Head of caudate nucleus (tissue), 42 donors: ENCODE results near the gene CCSER2.
"Not testable (repeated sequence)": the region's sequence is repeated elsewhere in the genome, so short reads cannot be mapped to it uniquely, and the experiment has no call there.

Experiments
- DNase-seq, 42 donors: peaks; one replicate each; pipeline versions ENCODE4 v3.0.0 to v3.0.0-alpha.2; 2020 to 2021; ENCODE audit warnings: mixed read lengths in 7 of 42
- intact Hi-C: fragments of 100-400 bp; cut with DNase I; formaldehyde crosslinking; loops from one replicate; pipeline ENCODE4 v1.15.0; 2022

CCSER2 gene

DNA sequence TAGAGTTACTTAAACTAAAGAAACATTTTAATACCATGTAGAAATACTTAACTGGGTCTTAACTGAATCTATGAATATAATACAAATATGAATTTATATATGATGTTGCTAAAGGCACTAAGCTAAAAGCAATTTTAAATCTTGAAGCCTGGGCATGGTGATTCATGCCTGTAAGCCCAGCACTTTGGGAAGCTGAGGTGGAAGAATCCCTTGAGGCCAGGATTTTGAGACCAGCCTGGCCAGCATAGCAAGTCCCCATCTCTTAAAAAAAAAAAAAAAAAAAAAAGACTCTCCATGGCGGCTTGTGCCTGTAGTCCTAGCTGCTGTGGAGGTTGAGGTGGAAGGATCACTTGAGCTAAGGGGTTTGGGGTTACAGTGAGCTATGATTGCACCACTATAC is 95.3 kb downstream of the CCSER2 start:
- DNase-seq: no peak
- intact Hi-C loops: no loop called here

DNA sequence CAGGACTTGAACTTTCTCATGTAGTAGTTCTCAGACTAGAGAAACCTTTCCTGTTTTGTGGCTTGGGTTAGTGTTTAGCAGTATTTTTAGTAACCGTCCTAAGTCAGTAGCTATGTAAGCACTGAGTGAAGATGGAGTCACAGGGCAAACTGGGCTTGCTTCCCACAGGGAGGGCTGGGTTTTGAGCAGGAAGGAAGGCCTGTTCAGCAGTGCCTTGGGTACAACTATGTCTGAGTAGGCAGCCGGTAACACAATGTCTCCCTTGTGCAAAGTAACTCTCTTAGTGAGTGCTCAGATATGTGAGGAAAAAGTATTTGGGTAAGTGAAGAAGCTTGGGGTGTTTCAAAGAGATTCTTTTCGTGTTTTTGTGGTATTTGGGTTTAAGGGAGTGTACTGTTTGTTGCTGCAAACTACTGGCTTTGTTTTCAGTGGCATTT is 96.4 kb downstream of the CCSER2 start:
- intact Hi-C loops: no loop called here
- peak; percentile 49 to 93 (median 83) for DNase-seq

DNA sequence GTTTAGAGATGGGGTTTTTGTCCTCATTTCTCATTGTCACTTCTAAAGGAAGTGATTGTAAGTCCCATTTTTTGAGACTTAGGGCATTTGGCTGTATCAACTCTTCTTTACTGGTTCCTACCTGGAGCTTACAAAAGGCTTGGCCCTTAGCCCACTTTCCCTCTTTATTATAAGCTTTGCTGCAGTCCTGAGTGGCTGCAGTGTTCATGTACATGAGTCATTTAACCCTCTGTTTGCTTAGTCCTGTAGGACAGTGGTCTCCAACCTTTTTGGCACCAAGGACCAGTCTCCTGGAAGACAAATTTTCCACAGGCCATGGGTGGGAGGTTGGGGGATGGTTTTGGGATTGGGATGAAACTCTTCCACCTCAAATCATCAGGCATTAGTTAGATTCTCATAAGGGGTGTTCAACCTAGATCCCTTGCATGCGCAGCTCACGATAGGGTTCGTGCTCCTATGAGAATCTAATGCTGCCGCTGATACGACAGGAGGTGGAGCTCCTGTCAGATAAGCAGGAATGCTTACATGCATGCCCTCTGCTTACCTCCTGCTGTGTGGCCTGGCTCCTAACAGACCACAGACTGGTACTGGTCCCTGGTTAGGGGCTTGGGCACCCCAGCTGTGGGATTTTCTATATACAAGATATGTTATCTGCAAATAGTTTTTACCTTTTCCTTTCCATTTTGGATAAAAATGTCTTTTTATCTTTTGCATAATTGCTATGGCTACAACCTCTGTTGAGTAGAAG is 99.7 kb downstream of the CCSER2 start:
- no peak for DNase-seq
- intact Hi-C loops: no loop called here

DNA sequence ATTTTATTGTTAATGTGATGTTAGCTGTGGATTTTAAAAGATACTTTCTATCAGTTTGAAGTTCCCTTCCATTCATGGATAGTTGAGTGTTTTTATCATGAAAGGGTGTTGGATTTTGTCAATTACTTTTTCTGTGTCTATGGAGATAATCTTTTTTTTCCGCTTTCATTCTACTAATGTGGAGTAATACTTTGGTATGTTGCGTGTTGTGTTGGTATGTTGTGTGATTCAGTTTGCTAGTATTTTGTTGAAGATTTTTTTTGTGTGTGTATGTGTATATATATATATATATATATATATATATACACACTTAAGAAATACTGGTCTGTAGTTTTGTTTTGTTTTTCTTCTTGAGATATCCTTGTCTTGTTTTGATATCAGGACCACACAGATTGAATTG is 100.3 kb downstream of the CCSER2 start:
- DNase-seq: no peak

DNA sequence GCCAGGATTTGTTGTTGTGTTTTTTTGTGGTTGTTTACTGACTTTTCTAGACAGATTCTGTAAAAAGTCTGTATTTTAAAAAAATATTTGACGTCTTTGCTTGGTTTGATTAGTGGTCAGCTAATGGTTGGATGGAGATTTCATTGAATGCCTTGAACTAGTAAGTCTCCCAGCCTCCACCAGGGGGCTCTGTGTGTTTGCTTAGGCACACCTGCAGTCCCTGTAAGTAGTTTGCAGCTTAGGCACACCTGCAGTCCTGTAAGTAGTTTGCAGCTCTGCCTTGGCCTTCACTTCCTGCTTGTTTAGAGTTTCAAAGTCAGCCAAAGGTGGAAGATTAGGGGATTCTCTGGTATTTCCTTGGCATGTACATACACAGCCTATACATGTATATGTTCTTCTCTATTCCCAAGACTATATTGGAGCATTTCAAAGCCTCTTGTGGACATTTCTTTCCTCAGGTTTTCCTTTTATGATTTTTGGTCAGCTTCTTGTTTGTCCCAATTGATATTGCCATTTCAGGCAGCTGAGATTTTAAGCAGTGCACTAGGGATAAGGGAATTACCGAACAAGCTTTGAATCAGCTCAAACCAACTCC is 101.6 kb downstream of the CCSER2 start:
- intact Hi-C loops: no loop called here
- peak in 41 of 42 donors; percentile 28 to 90 (median 72) for DNase-seq

More for the DNA sequence above, 100.3 kb downstream of the CCSER2 start:
- intact Hi-C loops: no loop called here

DNA sequence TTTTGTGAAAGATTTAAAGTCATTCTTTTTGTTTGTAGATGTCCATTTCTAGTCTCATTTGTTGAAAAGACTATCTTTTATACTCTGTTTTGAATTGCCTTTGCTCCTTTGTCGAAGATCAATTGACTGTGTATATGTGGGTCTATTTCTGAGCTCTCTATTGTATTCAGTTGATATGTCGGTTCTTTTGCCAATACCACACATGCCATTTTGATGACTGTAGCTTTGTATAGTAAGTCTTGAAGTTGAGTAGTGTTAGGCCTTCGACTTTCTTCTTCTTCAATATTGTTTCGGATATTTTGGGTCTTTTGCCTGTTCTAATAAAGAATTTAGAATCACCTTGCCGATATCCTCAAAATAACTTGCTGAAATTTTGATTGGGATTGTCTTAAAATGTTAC is 104.5 kb downstream of the CCSER2 start:
- no peak for DNase-seq
- intact Hi-C loops: no loop called here

DNA sequence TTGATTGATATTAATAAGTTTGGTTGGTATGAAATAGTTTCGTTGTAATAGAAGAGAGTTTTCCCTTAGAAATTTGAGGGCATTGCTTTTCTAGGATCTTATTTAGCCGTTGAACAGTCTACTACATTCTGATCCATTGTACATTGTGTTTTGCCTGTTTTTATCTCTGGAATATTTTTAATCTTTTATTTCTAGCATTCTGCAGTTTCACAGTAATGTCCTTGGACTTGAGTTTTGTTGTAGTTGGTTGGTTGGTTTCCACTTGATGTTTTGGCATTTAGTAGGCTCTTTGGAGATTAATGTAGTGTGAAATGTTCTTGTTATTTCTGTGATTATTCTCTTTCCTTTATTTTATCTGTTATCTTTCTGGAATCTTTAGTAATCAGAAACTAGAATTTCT is 112.4 kb downstream of the CCSER2 start:
- intact Hi-C loops: no loop called here
- no peak for DNase-seq

DNA sequence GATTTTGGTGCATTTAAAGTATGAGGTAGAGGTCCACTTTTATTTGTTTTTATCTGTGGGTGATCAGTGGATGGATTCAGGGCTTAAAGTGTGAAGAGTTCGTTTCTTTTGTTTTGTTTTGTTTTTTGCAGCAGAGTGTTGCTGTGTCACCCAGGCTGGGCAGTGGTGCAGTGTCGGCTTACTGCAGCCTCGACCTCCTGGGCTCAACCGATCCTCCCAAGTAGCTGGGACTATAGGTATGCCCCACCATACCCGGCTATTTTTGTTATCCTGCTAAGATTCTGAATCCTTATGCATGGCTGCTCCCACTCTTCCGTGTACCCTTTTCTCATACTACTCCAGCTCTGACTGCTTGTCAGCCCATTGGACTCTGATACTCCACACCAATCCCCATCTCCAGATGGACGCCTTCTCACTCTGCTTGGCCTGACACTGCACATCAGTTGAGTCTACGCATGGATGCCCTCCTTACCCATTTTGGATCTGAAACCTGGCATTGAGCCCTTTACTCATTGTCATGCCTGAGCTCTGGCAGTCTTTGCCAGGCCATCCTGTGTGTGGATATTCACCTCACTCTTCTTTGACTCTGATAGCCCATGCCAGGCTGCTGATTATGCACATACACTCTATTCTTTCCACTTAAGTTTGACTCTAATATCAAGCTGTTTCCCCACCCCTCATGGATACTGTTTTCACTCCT is 119.5 kb downstream of the CCSER2 start:
- no peak for DNase-seq
- intact Hi-C loops: no loop called here

DNA sequence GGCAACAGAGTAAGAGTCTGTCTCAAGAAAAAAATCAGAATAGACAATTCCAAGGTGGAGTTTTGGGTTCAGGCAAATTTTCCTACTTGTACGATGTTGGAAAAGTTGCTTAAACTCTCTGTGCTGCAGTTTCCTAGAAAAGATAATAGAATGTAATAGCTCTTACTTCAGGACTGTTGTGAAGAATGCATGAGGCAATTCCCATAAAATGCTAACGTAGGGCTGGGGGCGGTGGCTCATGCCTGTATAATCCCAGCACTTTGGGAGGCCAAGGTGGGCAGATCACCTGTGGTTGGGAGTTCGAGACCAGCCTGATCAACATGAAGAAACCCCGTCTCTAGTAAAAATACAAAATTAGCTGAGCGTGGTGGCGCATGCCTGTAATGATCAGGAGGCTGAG is 121.0 kb downstream of the CCSER2 start:
- DNase-seq, intact Hi-C loops: not testable (repeated sequence)

DNA sequence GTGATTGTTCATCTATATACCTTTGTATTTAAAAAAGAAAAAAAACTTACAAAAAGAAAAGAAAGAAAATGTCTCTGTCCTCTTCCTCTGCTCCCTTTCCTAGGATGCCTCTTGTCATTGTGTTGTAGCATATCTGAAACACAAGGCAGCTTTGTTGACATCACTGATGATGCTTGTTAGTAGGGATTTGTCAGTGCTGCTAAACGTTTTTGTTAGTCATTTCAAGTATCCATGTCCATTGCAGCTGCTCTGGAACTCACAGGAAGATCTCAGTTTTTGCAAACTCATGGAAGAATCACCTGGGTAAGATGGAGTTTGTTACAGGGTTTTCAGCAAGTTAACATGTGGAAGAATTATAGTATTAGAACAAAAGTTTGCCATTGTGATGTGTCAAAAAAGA is 123.6 kb downstream of the CCSER2 start:
- intact Hi-C loops: no loop called here
- peak in 12 of 42 donors; percentile 17 to 76 (median 41) for DNase-seq

DNA sequence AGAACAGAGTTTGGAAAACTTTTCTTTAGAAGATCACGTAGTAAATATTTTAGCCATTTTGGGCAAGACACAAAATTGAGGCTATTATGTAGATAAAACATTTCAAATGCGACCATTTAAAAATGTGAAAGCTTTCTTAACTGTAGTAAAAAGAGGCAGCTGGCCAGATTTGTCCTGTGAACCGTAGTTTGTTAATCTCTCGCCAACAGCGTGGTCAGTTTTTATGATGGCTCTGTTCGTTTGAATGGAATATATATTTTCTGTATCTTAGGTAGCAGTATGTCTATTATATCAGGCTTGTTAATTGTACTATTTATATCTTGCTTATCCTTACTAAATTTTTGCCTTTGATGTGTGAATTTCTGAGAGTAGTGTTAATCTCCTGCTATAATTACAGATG is 124.9 kb downstream of the CCSER2 start:
- no peak for DNase-seq
- intact Hi-C loops: no loop called here

DNA sequence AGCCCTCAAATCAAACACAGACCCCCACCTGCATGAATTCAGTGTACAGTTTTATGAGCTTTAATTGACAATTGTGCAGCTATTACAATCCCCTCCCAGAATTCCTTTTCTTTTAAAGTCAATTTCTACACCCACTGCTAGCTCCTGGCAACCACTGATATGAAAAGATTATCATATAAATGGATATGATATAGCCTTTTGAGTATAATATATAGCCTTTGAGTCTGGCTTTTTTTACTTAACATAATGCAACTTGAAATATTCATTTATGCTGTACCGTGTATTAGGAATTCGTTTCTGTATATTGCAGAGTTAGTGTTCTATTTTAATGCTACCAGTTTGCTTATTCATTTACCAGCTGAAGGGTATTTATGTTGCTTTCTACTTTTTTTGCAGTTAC is 127.7 kb downstream of the CCSER2 start:
- intact Hi-C loops: no loop called here
- DNase-seq: no peak

DNA sequence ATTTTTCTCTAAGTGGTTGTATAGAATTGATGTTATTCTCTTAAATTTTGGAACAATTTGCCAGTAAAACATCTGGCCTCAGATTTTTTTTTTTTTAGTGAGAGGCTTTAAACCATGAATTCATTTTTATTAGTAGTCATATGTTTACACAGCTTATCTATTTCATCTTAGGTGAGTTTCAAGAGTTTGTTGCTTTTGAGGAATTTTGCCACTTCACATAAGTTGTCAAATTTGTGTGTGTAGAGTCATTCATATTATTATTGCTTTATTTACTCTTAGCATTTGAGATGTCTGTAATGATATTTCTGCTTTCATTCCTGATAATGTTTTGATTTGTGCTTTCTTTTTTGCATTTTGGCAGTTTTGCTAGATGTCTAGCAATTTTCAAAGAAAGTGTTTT is 132.1 kb downstream of the CCSER2 start:
- intact Hi-C loops: no loop called here
- no peak for DNase-seq

DNA sequence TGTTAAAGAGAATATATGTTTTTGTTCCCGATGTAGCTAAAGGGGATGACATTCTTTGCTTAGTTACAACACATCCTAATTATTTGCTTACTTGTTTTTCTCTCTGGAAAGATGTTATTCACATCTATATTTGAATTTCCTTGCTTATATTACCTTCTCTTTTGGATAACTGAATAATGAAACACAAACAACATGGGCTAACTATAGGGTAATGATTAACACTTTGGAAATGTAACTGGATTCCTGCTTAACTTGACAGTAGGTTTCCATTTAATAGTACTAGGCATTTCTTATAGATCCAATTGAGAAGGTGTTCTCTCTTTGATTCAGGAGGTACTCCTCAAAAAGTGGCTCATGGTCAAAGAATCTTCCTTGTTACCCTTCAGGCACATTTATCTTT is 141.1 kb downstream of the CCSER2 start:
- no peak for DNase-seq
- intact Hi-C loops: no loop called here

DNA sequence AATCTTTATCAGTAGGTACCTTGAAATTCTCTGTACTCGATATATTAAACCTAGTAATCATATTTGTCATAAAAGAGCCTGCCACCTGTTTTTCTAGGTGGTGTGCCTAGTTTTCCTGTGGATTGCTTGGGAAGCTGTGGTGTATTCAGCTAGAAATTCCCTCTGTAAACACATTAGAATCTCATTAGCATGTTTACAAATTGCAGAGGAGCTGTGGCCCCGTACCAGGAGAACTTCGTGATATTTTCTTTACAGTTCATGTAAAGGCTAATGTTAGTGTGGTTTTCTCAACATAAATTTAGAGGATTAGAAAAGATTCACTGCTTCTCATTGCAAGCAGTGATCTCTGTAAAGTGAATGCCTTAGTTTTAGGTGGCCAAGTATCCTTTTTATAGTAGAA is 144.7 kb downstream of the CCSER2 start:
- no peak for DNase-seq
- intact Hi-C loops: no loop called here

DNA sequence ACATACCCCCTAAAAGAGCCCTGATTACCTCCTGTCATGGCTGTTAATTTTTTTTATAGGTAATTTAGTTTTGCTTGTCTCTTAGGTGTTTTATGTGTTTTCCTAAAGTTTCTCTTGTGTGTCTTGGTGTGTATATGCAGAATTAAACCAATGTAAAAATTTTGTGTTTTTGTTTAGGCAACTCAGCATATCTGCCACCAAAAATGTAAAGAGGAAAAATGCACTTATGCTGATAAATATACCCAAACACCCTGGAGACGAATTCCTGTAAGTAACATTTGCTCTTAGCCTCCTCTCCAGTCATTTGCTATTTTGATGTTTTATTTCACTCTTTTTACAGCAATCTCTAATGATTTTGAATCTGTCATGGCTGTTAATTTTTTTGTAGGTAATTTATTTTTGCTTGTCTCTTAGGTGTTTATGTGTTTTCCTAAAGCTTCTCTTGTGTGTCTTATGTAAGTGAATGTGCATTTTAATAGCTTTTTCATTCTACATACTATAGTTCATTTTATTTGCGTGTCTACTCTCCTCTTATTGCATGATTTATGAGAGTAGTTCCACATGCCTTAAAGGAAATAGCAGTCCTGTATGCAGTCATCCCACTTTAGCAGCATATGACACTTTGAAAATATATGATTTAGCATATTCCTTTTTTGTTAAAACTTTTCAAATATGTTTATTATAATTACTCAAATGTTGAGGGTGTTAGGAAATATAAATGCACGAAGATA is 149.2 kb downstream of the CCSER2 start:
- intact Hi-C loops: no loop called here
- no peak for DNase-seq

DNA sequence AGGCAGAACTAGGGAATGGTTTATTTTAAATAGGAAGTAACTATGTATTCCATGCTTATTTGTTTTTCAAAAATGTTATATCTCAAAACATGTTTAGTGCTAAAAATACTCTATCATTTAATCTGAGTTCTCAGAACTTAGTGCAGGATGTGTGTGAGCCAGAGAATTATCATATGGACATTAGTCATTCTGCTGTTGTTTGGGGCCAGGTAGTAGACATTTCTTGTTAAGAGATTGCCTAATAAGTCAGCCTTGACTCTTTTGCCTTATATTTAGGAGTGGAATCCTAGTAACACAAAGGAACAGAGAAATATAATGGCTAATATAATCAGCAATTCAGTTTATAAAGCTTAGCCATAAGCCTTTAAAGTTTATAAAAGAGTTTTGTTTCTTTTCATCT is 149.8 kb downstream of the CCSER2 start:
- no peak for DNase-seq
- intact Hi-C loops: no loop called here

DNA sequence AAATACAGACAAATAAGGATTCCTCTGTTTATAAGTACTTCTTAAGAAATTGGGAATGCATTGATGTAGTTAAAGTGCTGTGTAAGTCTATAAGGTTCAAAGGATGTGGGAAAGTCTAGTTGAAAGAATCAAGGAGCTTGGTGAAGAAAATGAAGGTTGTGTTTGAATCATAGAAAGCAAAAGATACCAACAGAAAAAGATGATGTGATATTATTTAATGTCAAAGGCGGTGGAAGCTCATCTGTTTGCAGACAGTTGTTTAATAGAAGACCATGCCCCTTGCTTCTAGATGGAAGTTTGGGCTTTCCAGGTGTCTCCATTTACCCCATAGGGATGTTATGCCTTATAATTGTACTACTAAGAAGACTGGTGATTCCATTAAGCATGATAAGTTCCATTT is 150.3 kb downstream of the CCSER2 start:
- intact Hi-C loops: no loop called here
- no peak for DNase-seq

DNA sequence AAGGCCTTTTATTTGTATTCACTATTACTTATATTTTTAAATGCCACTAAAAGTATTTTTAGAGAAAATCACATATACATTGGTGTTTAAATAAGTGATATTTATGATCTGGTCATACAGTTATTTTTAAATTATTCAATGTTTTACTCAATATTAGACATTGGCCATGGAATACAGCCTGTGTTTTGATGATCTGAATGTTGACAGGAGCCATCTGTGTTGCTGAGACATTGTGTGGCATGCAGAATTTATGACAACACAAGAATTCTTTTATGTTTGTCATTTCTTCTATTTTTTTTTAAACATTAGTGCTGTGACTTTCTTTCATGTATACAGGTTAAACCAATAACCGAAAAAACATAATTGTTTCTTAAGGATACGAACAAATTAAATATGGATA is 156.2 kb downstream of the CCSER2 start:
- intact Hi-C loops: no loop called here
- DNase-seq: no peak

DNA sequence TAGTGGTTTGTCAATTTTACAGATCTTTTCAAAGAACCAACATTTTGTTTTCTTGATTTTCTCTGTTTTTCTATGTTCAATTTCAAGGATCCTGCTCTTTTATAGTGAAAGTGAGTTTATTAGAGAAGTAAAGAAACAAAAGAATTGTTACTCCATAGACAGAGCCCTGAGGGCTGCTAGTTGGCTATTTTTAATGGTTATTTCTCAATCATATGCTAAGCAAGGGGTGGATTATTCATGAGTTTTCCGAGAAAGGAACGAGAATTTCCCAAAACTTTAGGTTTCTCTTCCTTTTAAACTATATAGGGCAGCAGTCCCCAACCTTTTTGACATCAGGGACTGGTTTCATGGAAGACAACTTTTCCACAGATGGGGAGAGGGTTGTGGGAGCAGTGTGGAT is 165.0 kb downstream of the CCSER2 start:
- DNase-seq: no peak
- intact Hi-C loops: no loop called here
